22Rv1 (cell line): Measurements from ENCODE around the gene SIAE.
A peak's percentile ranks its signal among the peaks of the same experiment; 100 is the strongest.

Experiments
- H3K27ac ChIP-seq: fragments of 450-650 bp; 2 replicates; pipeline ENCODE4 v1.5.1; 2017
- ZFX ChIP-seq: fragments of 450-650 bp; IDR thresholded peaks from 2 replicates; pipeline ENCODE4 v1.6.1; 2017; ENCODE audit warnings: antibody characterized with exemption, borderline replicate concordance
- TF ChIP-seq, protein P1 (sequence below): fragments of 450-650 bp; IDR thresholded peaks from 2 replicates; pipeline ENCODE4 v1.5.1; 2017; ENCODE audit warnings: mild to moderate bottlenecking

Gene SIAE

DNA sequence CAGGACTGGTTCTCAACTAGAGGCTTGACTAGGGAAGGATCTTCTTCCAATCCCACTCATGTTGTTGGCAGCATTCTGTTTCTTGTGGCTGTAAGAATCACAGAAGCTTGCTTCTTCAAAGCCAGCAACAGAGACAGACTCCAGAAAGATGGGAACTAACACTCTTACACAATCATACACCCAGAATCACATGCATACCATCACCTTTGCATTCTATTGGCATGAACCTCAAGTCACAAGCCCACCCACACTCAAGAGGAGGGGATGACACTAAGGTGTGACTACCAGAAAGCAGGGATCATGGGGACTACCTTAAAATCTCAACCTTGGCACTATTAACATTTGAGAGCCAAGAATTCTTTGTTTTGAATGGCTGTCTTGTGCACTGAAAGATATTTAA, 75.9 kb downstream of the SIAE start:
- no peak overlapping the region for H3K27ac ChIP-seq
- TF ChIP-seq, protein P1, sequence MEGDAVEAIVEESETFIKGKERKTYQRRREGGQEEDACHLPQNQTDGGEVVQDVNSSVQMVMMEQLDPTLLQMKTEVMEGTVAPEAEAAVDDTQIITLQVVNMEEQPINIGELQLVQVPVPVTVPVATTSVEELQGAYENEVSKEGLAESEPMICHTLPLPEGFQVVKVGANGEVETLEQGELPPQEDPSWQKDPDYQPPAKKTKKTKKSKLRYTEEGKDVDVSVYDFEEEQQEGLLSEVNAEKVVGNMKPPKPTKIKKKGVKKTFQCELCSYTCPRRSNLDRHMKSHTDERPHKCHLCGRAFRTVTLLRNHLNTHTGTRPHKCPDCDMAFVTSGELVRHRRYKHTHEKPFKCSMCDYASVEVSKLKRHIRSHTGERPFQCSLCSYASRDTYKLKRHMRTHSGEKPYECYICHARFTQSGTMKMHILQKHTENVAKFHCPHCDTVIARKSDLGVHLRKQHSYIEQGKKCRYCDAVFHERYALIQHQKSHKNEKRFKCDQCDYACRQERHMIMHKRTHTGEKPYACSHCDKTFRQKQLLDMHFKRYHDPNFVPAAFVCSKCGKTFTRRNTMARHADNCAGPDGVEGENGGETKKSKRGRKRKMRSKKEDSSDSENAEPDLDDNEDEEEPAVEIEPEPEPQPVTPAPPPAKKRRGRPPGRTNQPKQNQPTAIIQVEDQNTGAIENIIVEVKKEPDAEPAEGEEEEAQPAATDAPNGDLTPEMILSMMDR, result no peak
- TF ChIP-seq ZFX, result no peak

DNA sequence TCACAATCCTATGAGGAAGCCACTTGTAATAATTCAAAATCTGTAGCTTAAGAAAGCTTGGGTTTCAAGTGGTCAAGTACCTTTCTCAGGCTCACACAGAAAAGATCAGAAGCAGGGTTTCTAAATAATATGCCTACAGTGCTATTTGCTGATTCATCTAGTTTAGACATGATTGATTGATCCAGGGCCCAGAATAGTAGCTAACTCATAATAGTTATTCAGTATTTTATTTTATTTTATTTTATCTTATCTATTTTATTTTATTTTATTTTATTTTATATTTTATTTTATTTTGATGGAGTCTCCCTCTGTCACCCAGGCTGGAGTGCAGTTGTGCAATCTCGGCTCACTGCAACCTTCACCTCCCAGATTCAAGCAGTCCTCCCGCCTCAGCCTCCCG, 78.2 kb downstream of the SIAE start:
- no peak for TF ChIP-seq ZFX
- TF ChIP-seq, protein P1, result no peak
- H3K27ac ChIP-seq, result no peak overlapping the region

DNA sequence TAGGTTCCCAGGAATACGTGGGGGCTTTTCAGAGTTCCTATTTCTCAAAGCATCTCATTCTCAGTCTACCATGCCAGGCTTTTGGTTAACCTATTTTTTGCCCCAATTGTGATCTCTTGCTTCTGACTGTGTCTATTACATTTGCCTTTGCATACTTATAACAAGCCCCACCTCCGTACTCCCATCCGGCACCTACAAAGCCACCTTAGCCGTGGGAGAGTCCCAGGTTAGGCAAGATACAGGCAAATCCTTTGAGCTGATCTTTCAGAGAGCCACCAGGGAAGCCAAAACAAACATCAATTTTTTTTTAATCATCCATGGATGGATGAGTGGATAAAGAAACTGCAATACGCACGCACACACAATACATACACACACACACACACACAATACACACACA, 80.9 kb downstream of the SIAE start:
- TF ChIP-seq ZFX, result no peak
- TF ChIP-seq, protein P1, result no peak
- no peak overlapping the region for H3K27ac ChIP-seq

DNA sequence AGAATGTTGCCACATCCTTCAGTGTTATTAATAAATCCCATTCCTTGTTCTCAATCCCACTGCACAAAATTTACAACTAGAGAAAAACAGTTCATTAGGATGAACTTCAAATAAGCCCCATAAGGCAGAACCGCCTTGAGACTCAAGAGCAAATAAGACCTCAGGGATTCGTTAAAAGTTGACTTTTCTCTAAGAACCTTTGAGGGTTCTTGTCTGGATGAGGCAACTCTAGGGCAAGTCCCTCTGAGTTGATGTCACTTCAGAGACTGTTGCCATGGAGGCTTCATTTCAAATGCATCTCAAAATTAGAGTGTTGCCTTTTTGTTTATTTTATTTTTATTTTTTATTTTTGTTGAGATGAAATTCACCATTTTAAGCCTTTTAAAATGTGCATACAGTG, 82.1 kb downstream of the SIAE start:
- H3K27ac ChIP-seq, result no peak overlapping the region
- TF ChIP-seq, protein P1, result no peak
- TF ChIP-seq ZFX, result no peak

DNA sequence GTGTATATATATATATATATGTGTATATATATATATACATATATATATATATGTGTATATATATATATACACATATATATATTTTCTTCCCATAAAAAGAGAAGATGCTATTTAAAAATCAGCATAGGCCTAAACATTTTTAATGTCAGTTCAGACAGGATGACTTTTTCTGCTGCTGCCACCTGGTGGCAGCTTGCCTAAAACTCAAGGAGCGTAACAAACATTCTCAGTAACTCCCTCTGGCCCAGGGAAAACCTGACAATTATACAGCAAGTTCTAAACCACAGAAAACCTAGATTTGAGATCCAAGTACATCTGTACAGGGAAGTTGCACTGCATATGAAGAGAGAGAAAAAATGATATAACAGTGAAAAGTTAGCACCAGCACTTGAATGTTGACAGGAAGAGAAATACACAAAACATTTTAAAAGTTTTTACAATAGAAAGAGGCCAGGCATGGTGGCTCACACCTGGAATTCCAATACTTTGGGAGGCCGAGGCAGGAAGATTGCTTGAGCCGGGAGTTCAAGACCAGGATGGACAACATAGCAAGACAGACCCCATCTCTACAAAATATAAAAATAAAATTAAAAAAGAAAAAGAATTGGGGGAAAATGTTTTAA, 87.2 kb downstream of the SIAE start:
- no peak for TF ChIP-seq ZFX
- TF ChIP-seq, protein P1, result peak; percentile 73
- H3K27ac ChIP-seq, result no peak overlapping the region

DNA sequence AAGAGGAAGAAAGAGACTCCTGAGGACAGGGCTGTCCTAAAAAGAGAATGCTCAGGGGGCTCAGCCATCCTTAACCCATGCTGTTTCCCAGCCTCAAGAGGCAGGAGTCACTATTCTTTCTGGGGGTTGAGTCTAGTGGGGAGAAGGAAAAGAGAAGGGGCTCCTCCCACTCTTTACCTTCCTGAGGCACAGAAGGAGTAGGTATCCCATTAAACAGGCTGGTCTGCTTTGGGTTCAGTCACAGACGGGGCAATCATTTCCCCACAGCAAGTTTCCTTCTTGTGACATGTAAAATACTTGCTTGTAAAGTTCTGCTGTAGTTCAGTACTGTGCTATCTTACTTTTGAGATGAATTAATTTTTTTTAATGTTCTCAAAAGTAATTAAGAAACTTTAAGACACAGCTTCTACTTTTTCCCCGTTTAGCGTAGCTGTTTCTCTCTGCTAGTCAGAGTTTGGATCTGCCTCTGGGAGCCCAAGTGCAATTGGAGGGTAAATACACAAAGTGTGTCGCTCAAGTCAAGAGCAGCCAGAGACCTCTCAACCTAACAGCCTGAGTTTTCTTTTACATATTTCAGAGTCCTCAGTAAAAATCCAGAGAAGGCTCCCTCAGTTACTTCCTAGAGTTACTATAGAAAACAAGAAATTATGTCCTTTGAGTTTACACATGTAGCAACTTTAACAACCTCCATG, 88.7 kb downstream of the SIAE start:
- TF ChIP-seq ZFX, result no peak
- TF ChIP-seq, protein P1, result no peak

DNA sequence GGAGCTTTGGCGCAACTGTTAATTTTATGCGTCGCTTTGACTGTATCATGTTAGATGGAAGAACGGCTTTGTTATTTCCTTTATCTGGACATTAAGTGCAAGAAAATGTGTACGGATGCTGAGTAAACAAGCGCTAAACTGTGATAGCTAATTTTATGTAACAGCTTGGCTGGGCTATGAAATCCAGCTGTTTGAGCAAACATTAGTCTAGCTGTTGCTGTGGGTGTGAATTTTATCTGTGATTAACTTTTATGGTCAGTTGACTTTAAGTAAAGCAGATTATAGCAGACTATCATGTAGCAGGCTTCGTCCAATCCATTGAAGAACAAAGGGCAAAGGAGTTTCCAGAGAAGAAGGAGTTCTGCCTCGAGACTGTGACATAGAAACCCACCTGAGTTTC, 89.8 kb downstream of the SIAE start:
- no peak overlapping the region for H3K27ac ChIP-seq
- TF ChIP-seq, protein P1, result no peak

More for the DNA sequence above, 88.7 kb downstream of the SIAE start:
- H3K27ac ChIP-seq, result no peak overlapping the region
